ENCODE data around the gene CRYL1. TPM values are rescaled to one million over a fixed set of nuclear protein-coding genes. Genes with fewer than 3 reads are reported as not detected.

The CRYL1 gene
- total RNA-seq, 1 experiment from 2014 or later: 26.5 TPM

- intact Hi-C loops (cut with micrococcal nuclease): loop anchor here (2.0 kb wide), 1 partner anchor 43 kb away; the partner anchor contains the start of gene CRYL1
These were observed 42.3 kb upstream of the CRYL1 start for GRCh38 chr13:20567881-20568528.

More at GRCh38 chr13:20567881-20568528, 42.3 kb upstream of the CRYL1 start:
- POLR2A ChIA-PET: no interaction called here
- Histone ChIP-seq H3K27ac (ENCODE audit: low read depth, low read length) (peak overlapping the region; percentile 99), H3K4me1 (ENCODE audit: control insufficient read depth in 1 of 2, insufficient read depth in 2 of 2, low read length in 2 of 2) (peaks cover 5 to 25% of the 10 kb centered on the region in 2 experiments; a peak in 3 of 4 replicates), H3K27me3 (ENCODE audit: insufficient read depth, low read length) (no peaks in the 10 kb centered on the region), H3K9ac (ENCODE audit: low read length) (peak overlapping the region; percentile 73), H4K20me1 (ENCODE audit: insufficient read depth) (no peaks in the 10 kb centered on the region), H3K9me2 (ENCODE audit: insufficient read depth) (no peaks in the 10 kb centered on the region), H3K4me2 (ENCODE audit: low read length) (peak overlapping the region; percentile 89), H3K9me3 (ENCODE audit: control insufficient read depth in 1 of 2, insufficient read depth in 1 of 2, low read depth in 1 of 2, low read length in 2 of 2) (peaks cover 0 to 17% of the 10 kb centered on the region in 2 experiments; a peak in 1 of 4 replicates), H3K36me3 (ENCODE audit: control insufficient read depth in 1 of 2, insufficient read depth in 2 of 2, low read length in 2 of 2) (no peaks in the 10 kb centered on the region), H2AFZ (ENCODE audit: low read depth, low read length, poor library complexity, severe bottlenecking) (no peak overlapping the region), H3K79me2 (ENCODE audit: insufficient read depth, low read length) (peaks cover 9% of the 10 kb centered on the region), H3K4me3 (replicated peaks in 1 of 2; ENCODE audit: low read depth in 1 of 2, low read length in 2 of 2) (peak overlapping the region; percentile 66 to 77)
- CTCF ChIA-PET: no interaction called here
- RAD21 ChIA-PET (ENCODE audit: low non-redundant PET in 1 of 2, low total read pairs in 2 of 2, uncharacterized antibody in 2 of 2, unreplicated experiment in 2 of 2): no interaction called here
- no peak for DNase-seq (ENCODE audit: low read depth, low spot score)
- no peak for TF ChIP-seq RAD21 (IDR thresholded peaks at IDR 0.05; ENCODE audit: low read depth)
- TF ChIP-seq ZFX (IDR thresholded peaks at IDR 0.05): no peak
- TF ChIP-seq SIN3A (IDR thresholded peaks at IDR 0.05; ENCODE audit: low read depth): no peak
- no peak for TF ChIP-seq CTCF (IDR thresholded peaks at IDR 0.05 in 2 of 3, conservative IDR thresholded peaks at IDR 0.05 in 1 of 3; ENCODE audit: borderline replicate concordance in 1 of 3, insufficient read depth in 1 of 3, low read depth in 2 of 3, low read length in 2 of 3)
- no peak for TF ChIP-seq ELF1 (IDR thresholded peaks at IDR 0.05; ENCODE audit: borderline replicate concordance, low read depth)
- TF ChIP-seq ATF3 (IDR thresholded peaks at IDR 0.05): no peak
- TF ChIP-seq JUND (IDR thresholded peaks at IDR 0.05): no peak
- TF ChIP-seq POLR2A (IDR thresholded peaks at IDR 0.05; ENCODE audit: borderline replicate concordance, extremely low read depth, insufficient read depth, insufficient read length): no peak
- no peak for TF ChIP-seq POLR2AphosphoS5 (IDR thresholded peaks at IDR 0.05; ENCODE audit: low read depth, low read length)
- no peak for TF ChIP-seq SRF (IDR thresholded peaks at IDR 0.05; ENCODE audit: low read depth)
- TF ChIP-seq EGR1 (IDR thresholded peaks at IDR 0.05; ENCODE audit: low read depth): no peak
- no peak for TF ChIP-seq EZH2phosphoT487 (IDR thresholded peaks at IDR 0.05; ENCODE audit: borderline replicate concordance)
- no peak for TF ChIP-seq REST (IDR thresholded peaks at IDR 0.05; ENCODE audit: low read depth)
- no peak for TF ChIP-seq CEBPB (IDR thresholded peaks at IDR 0.05; ENCODE audit: low read depth)
- TF ChIP-seq FOSL1 (IDR thresholded peaks at IDR 0.05; ENCODE audit: low read depth): no peak
- no peak for TF ChIP-seq CBX3 (IDR thresholded peaks at IDR 0.05; ENCODE audit: low read depth)
- BruUV-seq (replicated peaks): TSS peak; percentile 76
- ATAC-seq: no peak

All from HCT116 (cell line).